ENCODE measurements around the gene MECR. TPM values are rescaled to one million over a fixed set of nuclear protein-coding genes. Genes with fewer than 3 reads are reported as not detected.

MECR gene
- polyA plus RNA-seq, 1 of the 3 experiments (the other 2 are of a cell fraction) = 38.3 TPM

GRCh38 chr1:29243023-29243870, 12.5 kb upstream of the MECR start (continued):
- no peak for TF ChIP-seq CTCF (IDR thresholded peaks at IDR 0.05)
- no peak for TF ChIP-seq FOSL2 (IDR thresholded peaks at IDR 0.05; ENCODE audit: borderline replicate concordance, low read depth)
- TF ChIP-seq MAX (IDR thresholded peaks at IDR 0.05; ENCODE audit: low read depth) = no peak
- no peak for TF ChIP-seq MXI1 (IDR thresholded peaks at IDR 0.05; ENCODE audit: low read depth, low read length)

GRCh38 chr1:29240986-29241385, 10.3 kb upstream of the MECR start:
- Histone ChIP-seq H3K9ac (no peak overlapping the region), H2AFZ (ENCODE audit: low read depth) (no peak overlapping the region), H3K27me3 (ENCODE audit: insufficient read depth) (peaks cover 6% of the 10 kb centered on the region), H3K9me2 (no peaks in the 10 kb centered on the region), H3K9me3 (no peaks in the 10 kb centered on the region), H3K4me2 (no peak overlapping the region), H3K4me1 (ENCODE audit: control insufficient read depth in 1 of 2, insufficient read depth in 2 of 2, low read depth in 1 of 2, low read length in 1 of 2) (peaks cover 8 to 59% of the 10 kb centered on the region in 2 experiments; a peak in 3 of 4 replicates), H3K79me2 (ENCODE audit: insufficient read depth) (no peaks in the 10 kb centered on the region), H3K27ac (ENCODE audit: low read depth in 2 of 2, low read length in 1 of 2) (no peak overlapping the region; a peak in 1 of 4 replicates), H3F3A (replicated peaks; ENCODE audit: insufficient read depth) (no peaks in the 10 kb centered on the region), H4K20me1 (ENCODE audit: insufficient read depth) (no peaks in the 10 kb centered on the region), H3K36me3 (replicated peaks in 1 of 2; ENCODE audit: control insufficient read depth in 1 of 2, insufficient read depth in 2 of 2, low read length in 1 of 2) (no peaks in the 10 kb centered on the region), H3K4me3 (ENCODE audit: low read depth in 2 of 2, low read length in 1 of 2) (no peak overlapping the region)
- ChIA-PET CTCF (interaction anchor here (0.6 to 3.7 kb wide), 21 partner anchors 13 to 1467 kb away, joined by 3 to 26 read pairs (median 4); no protein-coding TSS in a partner anchor), POLR2A (no interaction called here)
- TF ChIP-seq RCOR1 (IDR thresholded peaks at IDR 0.05; ENCODE audit: low read length) (peak; percentile 52; the same call in 1 of the 2 replicates), ZBTB33 (IDR thresholded peaks at IDR 0.05; ENCODE audit: borderline replicate concordance, low read depth) (no peak), JUND (IDR thresholded peaks at IDR 0.05) (no peak), REST (IDR thresholded peaks at IDR 0.05; ENCODE audit: low read depth, low read length) (no peak)
- WGBS (ENCODE audit: low lambda C conversion rate) = 72% methylated on average over 2 of the region's 2 CpGs
- no peak for DNase-seq
